SHP77 (cell line): ENCODE data around the gene MPV17L2.

Source experiments
- DNase-seq, 2 experiments: peaks; one replicate each; lab custom pipeline; 2025; lab: John Stamatoyannopoulos, UW

Gene MPV17L2

DNA sequence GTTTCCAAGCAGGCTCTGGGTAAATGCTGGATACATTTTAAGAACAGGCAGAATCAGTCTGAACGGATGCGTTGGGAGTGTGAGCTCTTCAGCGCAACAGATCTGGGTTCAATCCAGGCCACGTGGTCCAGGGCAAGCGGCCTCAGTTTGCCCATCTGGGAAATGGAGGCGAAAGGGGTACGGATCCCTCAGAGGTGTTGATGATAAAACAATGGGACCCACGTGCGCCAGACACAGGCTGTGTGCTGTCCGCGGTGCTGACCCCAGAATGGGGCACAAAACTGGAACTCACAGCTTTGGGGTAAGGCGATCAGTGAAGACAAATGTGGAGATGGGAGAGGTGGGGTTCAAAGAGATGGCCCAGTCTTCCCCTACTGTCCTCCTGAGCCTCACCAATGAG, 46.3 kb downstream of the MPV17L2 start:
- DNase-seq, result no peak

DNA sequence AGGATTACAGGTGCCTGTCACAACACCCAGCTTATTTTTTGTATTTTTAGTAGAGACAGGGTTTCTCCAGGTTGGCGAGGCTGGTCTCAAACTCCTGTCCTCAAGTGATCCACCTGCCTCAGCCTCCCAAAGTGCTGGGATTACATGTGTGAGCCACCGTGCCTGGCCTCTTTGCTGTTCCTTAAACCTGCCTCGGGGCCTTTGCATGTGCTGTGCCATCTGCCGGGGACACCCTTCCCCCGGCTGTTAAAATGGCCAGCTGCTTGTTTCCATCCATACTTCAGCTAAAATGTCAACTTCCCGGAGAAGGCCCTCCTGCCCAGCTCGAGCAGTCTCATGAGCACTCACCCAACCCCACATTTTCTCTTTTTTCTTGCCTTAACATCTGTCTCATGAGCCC, 52.3 kb downstream of the MPV17L2 start:
- DNase-seq, result no peak
